Activated CD4-positive, alpha-beta T cell treated with anti-CD3 and anti-CD28 coated beads, Interleukin-2, Interleukin-4, amounts not matched to agents 100 ng/mL and 50 ng/mL, durations not matched to agents 16 hours and 8 hours (primary cell): ENCODE results near the gene IRF3.

Source experiments
- DNase-seq: peaks from one replicate; pipeline ENCODE4 v3.0.0-alpha.2; 2020; ENCODE audit warnings: low spot score

IRF3 gene

DNA sequence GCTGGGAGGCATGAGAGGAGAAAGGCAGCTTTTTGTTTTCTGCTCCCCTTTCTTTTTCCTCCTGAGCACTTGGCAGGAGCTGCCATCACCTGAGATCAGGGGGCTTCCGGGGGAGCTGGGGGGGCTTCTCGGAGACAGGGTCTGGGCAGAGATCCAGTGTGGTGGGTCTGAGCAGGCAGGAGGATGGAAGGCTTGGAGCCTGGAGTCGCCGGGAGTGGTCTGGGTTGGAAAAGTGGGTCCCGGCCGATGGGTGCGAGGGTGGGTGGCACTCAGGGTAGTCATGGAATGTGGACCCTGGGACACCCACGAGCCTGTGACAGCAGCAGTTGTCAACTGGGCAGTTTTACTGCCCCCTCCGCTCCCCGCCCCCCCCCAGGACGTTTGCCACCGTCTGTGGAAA lies 21.5 kb upstream of the IRF3 start:
- DNase-seq = no peak

DNA sequence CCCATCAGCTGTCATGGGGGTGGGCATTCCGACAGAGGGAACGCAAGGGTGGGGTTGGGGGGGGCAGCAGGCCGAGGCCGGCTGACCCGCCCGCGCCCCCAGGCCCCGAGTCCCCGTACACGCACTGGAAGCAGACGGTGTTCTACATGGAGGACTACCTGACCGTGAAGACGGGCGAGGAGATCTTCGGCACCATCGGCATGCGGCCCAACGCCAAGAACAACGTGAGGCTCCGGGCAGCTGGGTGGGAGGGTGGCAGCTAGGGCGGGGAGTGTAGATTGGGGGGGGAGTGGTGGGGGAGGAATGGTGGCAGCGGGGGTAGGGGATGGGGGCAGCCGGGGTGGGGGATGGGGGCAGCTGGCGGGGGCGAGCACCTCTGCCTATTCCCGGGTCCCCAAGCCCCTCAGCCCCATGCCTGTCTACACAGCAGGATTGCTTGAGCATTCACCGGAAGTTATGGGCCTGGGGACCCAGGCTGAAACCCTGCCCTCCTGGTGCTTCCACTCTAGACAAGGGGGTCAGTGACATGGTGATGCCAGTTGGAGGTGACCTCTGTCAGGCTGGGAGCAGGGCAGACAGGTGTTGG lies 20.9 kb upstream of the IRF3 start:
- no peak for DNase-seq

- no peak for DNase-seq
These were observed 20.2 kb upstream of the IRF3 start for GRCh38 chr19:49685845-49686332.

DNA sequence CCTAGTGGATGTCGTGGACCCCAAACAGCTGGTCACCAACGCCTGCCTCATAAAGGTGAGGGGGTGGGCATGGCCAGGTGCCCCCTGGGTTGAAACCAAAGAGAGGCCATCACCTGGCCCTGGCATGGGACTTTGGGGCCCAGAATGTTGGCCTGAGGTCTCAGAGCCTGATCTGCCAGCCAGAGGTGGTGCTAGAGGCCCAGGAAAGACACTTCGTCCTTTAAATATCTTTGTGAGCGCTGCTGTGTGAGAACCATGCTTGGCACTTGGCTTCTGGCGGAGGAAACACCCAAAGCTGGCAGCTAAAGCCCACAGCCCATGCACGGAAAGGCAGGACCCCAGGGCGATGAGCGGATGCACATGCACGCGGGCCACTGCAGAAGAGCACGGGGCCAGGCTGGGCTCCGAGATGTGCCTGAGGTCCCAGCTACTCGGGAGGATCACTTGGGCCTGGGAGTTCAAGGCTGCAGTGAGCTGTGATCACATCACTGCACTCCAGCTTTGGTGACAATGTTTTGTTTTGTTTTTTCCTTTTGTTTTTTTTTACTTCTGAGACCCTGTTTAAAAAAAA lies 19.4 kb upstream of the IRF3 start:
- DNase-seq = no peak

- DNase-seq = no peak
These were observed 18.8 kb upstream of the IRF3 start for GRCh38 chr19:49684251-49684982.

DNA sequence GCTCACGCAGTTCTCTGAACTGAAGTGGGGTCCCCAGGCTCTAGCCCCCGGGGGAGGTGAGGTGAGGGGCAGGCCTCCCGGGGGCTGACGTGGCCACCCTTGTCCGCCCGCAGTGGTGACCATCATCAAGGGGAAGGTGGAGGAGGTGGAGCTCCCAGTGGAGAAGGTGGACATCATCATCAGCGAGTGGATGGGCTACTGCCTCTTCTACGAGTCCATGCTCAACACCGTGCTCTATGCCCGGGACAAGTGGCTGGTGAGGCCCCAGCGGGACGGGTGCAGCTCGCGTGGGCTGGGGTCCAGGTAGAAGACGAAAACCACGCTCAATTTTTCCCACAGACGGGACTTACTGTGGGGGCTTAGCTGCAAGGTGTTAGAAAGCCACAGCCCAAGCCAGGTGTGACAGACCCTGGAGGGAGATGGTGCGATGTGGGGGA lies 18.2 kb upstream of the IRF3 start:
- no peak for DNase-seq

DNA sequence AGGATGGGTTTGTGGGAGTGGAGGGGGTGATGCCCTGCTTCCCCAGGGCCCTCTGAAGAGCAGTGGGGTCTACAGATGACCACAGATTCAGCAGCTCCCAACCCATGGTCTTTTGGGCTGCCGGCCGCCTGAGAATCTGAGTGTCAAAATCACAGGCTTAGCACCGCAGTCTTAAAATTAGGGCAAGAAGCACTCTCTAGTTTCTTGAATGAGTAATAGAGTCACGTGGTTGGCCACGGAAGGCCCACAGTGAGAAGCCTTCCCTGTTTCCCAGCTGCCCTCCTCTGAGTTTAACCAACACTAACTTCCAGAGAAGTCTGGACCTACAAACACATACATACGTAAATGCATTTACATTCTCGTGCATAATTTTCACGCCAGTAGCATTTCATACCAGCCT lies 16.6 kb upstream of the IRF3 start:
- no peak for DNase-seq

DNA sequence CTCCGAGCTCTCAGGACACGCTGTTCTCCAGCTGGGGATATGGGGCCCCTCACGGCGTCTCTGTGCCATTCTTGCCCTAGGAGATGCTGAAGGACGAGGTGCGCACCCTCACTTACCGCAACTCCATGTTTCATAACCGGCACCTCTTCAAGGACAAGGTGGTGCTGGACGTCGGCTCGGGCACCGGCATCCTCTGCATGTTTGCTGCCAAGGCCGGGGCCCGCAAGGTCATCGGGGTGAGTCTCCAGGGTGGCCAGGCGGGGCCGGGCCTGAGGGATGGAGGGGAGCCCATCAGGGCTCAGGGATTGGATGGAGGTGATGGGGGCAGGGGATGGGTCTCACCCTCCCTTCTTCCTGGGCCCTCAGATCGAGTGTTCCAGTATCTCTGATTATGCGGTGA lies 16.2 kb upstream of the IRF3 start:
- DNase-seq = no peak

DNA sequence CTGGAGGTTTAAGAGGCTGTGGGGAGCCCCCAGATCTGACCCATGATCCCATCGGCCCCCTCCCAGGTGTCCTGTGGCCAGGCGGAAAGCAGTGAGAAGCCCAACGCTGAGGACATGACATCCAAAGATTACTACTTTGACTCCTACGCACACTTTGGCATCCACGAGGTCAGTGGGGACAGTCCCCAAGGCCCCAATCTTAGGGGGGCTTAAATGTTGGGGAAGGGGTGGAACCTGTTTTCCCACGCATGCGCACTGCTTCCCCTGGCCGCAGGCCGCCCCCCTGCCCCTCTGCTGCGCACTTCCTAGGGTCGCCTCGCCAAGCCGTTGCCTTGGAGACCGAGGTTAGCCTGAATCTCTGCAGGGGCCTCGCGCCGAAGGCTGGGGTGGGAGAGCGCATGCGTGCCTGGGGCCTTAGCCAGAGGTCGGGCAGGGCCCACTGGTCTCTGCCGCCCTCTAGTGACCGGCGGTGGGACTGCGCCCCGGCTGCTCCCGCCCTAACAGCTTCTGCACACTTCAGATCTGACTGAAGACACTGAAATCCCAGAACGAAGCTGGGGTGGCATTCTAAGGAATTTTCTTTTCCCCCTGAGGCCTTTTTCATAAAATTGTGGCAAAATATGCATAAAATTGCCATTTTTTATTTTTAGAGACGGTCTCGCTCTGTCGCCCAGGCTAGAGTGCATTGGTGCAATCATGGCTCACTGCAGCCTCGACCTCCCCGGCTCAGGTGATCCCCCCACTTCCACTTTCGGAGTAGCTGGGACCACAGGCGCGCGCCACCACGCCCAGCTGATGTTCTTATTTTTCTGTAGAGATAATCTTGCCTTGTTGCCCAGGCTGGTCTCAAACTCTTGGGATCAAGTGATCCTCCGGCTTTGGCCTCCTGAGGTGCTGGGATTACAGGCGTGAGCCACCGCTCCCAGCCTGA lies 15.0 kb upstream of the IRF3 start:
- DNase-seq = peak; percentile 94

- no peak for DNase-seq
These were observed 14.2 kb upstream of the IRF3 start for GRCh38 chr19:49679771-49680413.

- DNase-seq = no peak
These were observed 13.5 kb upstream of the IRF3 start for GRCh38 chr19:49678985-49679770.

GRCh38 chr19:49677901-49678674 lies 12.4 kb upstream of the IRF3 start:
- peak; percentile 82 for DNase-seq

DNA sequence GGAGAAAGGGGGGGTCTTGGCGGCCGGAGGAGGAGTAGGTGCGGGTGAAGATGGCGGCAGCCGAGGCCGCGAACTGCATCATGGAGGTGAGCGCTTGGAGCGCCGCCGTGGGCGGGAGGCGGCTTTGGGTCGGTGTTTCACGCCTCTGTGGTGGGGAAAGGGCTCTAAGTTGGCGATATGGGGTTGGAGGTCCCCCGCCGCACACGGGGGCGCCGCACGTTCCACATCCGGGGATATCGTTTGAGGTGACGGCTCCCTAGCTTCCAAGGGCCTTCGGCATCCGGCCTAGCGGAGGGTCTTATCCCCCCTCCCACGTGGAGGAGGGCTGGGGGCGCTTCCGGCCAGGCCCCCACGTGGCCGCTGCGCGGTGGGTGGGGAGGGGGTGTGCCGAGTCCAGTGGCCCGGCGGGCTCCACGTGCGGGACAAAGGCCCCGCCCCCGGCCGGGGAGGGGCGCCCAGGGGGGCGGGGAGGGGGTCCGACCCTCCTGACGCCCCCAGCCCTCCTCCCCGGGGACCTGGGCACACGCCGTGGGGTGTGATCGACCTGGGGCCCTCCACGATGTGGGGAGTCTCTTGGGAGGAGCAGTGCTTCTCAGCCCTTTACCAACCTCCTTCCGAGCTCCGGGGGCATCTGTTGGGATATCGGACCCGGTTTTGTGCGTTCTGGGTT lies 11.7 kb upstream of the IRF3 start, which contains the start of gene PRMT1:
TSS of gene PRMT1 (plus strand) at position 41 of the 670 bp plus-strand sequence. CDS start at position 51, 10 bp downstream.
- peak; percentile 49 for DNase-seq

GRCh38 chr19:49676784-49677230 lies 11.2 kb upstream of the IRF3 start:
- DNase-seq = peak; percentile 100

- peak; percentile 81 for DNase-seq
These were observed 10.6 kb upstream of the IRF3 start for GRCh38 chr19:49676136-49676783.

DNA sequence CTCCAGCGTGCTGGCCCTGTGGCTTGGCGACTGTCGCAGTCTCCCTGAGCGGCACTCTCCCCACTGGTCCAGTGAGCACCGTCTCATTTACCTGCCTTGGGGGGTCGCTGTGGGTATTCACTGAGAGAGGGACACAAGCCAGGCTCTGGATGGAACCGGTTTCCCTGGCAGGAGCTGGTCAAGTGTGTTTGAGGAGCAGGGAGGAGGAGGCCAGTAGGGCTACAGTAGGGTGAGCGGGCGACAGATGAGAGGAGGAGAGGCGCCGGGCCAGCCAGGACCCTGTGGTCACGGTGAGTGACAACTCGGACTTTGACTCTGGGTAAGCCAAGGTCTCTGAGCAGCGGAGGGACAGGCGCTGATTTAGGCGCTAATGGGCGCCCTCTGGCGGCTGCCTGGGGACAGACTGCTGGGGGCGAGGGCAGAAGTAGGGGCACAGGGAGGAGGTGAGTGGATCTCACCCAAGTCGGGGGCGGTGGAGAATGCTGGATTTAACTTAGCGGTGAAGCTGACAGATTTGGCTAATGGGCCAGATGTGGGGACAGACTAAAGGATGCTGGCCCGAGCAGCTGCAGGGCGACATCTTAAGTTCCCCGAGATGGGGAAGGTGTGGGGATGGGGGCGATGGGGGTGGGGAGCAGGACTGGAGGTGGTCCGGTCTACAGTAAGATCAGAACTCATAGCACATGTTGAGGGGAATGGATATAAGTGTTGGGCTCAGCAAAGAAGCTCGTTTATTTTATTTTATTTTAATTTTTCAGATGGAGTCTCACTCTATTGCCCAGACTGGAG lies 6.7 kb upstream of the IRF3 start:
- peak; percentile 78 for DNase-seq

DNA sequence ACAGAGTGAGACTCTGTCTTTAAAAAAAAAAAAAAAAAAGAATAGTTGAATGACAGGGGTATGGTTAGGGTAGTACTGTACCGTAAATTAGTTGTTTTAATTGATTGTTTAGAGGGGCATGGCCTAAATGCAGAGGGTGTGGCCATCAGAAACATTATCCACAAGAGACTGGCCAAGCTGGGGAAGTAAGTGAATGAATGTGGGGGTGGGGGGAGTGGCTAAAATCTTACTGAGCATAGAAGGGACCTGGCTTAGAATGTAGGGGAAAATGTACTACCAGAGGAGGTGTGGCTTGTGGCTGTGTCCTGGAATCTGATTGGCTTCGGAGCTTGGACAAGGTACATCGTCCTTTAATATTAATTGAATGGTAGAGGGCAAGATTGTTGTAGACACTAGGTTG lies 3.9 kb upstream of the IRF3 start:
- no peak for DNase-seq

DNA sequence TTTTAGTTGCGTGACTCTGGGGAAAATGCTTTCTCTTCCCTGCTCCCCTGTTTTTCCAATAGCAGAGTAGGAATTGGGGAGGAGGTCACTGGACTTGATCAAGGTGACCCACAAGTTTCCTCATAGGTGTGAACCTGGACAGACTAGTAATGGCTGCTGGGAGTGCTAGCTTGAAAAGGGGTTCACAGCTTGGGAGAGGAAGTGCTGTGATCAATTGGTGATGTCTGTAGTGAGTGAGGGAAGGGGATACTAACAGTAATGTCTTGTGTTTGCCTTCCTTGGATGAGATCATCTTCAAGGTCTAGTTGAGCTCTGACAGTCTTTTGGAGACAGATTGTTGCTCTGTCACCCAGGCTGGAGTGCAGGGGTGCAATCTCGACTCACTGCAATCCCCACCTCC lies 1.8 kb upstream of the IRF3 start:
- no peak for DNase-seq
